Heart right ventricle (tissue), 16 donors: ENCODE data around the gene RP2. TPM values are rescaled to one million over a fixed set of nuclear protein-coding genes. Genes with fewer than 3 reads are reported as not detected.

Experiments
- ATAC-seq, 8 donors: fragments of 200-7000 bp; cut with Tn5 transposase; one replicate each; pipeline ENCODE4 v1.9.1; 2020; ENCODE audit warnings: mild to moderate bottlenecking in 8 of 8, moderate library complexity in 8 of 8, moderate number of reproducible peaks in 1 of 8
- DNase-seq, 2 donors: peaks; one replicate each; pipeline ENCODE4 v3.0.0-alpha.2; 2020
- H3K27ac ChIP-seq, 10 donors: fragments of 200-600 bp; sonication (generic) in 2 of 10; one replicate each; pipeline versions ENCODE4 v1.5.0 to v1.8.0; 2020 to 2022; ENCODE audit warnings: mild to moderate bottlenecking in 3 of 10
- H3K27me3 ChIP-seq, 7 donors: fragments of 200-600 bp; one replicate each; pipeline ENCODE4 v1.8.0; 2021 to 2022; ENCODE audit warnings: mild to moderate bottlenecking in 2 of 7
- H3K36me3 ChIP-seq, 9 donors: fragments of 200-600 bp; sonication (generic) in 1 of 9; one replicate each; pipeline versions ENCODE4 v1.5.0 to v1.8.0; 2020 to 2022; ENCODE audit warnings: mild to moderate bottlenecking in 2 of 9
- H3K4me1 ChIP-seq, 9 donors: fragments of 200-600 bp; sonication (generic) in 1 of 9; one replicate each; pipeline versions ENCODE4 v1.5.0 to v1.8.0; 2020 to 2022; ENCODE audit warnings: mild to moderate bottlenecking in 4 of 9
- H3K4me3 ChIP-seq, 10 donors: fragments of 200-600 bp; sonication (generic) in 2 of 10; one replicate each; pipeline versions ENCODE4 v1.5.0 to v1.8.0; 2020 to 2022; ENCODE audit warnings: mild to moderate bottlenecking in 7 of 10, moderate library complexity in 2 of 10
- H3K9me3 ChIP-seq, 11 donors: fragments of 200-600 bp in 10 of 11; sonication (generic) in 2 of 11; one replicate each; pipeline versions ENCODE4 v1.5.0 to v1.8.0; 2013 to 2022; ENCODE audit warnings: mild to moderate bottlenecking in 2 of 11, control low read depth in 1 of 11, moderate library complexity in 1 of 11
- WGBS, 2 donors: extraction: QIAGEN DNeasy Blood & Tissue Kit; methylation state at CpG; one replicate each; pipeline ENCODE4 v1.1.7; 2013; ENCODE audit warnings: inconsistent platforms in 1 of 2; 5-methylcytosine and 5-hydroxymethylcytosine counted together
- intact Hi-C, 10 donors: fragments of 100-400 bp; cut with DNase I; formaldehyde crosslinking; loops; one replicate each; pipeline versions ENCODE4 v1.11.1 to v1.14.2; 2022
- polyA plus RNA-seq, 2 donors: library from polyadenylated mRNA; stranded (reverse); fragments of 200-250 nt; gene quantifications; one replicate each; pipeline ENCODE4 v1.2.3, GENCODE V29; 2013
- total RNA-seq, 10 donors: library from RNA; stranded (reverse); fragmentation: NEBNext Ultra II Directional in 3 of 10; extraction: Animal tissue kit (Norgen Biotek cat#: 25700) in 3 of 10; gene quantifications; one replicate each; pipeline versions ENCODE4 v1.2.1 to v1.2.4, GENCODE V29; 2021 to 2023
- TF ChIP-seq, protein P1 (sequence below), 9 donors: fragments of 200-600 bp; sonication (generic) in 2 of 9; IDR thresholded peaks; one replicate each; pipeline versions ENCODE4 v1.5.0 to v1.8.0; 2021 to 2022; ENCODE audit warnings: antibody characterized with exemption in 9 of 9, mild to moderate bottlenecking in 5 of 9, moderate library complexity in 1 of 9
- donor health status: Arrhythmogenic right ventricular cardiomyopathy.
- donor health status: ischemic (EF 13 %, LVEDD 7.1; RV severe dilation, severe dysfunction).
- donor health status: healthy with polysubstance abuse.
- donor health status: DM: no; HTN: yes; CAD: no.
- donor health status: DM: no; HTN: no; CAD: no.
- donor health status: ischemic (EF 25% LVEDD 6.9; RV normal size, moderate dysfunction).
- donor health status: ischemic (EF 25% LVEDD 5.7; RV mildly dilated, moderate dysfunction).
- donor health status: healthy.
- donor health status: DM: yes; HTN: yes; CAD: no.
- donor health status: Ischemic cardiomyopathy.
- donor health status: ischemic (EF 35%, LVEDD 5.7; RV mildly dilated, moderate dysfunction).
- donor health status: nonischemic (EF 11% LVEDD 7.7; RV severe dilation, severe dysfunction).
- donor health status: DM: yes; HTN: yes; CAD: no.
- donor health status: PGD.
- donor health status: ischemic (EF 29% LVEDD 5.4; RV normal size, mild dysfunction).
- donor health status: nonischemic (EF 23%, LVEDD 6.1; RV moderate dilation, normal function).

RP2 gene
- total and polyA plus RNA-seq, 12 donors = 2.2 to 5.8 (median 2.9) TPM

GRCh38 chrX:46920235-46920634, 83.4 kb downstream of the RP2 start:
- ATAC-seq (no peak), DNase-seq (no peak)
- Histone ChIP-seq H3K4me3 (no peak overlapping the region), H3K36me3 (no peaks in the 10 kb centered on the region), H3K27ac (no peak overlapping the region), H3K9me3 (peaks cover 0 to 12% (median 0%) of the 10 kb centered on the region in 11 donors), H3K27me3 (peaks cover 0 to 24% (median 0%) of the 10 kb centered on the region in 7 donors), H3K4me1 (no peaks in the 10 kb centered on the region)
- 73 to 75% methylated on average over 4 of the region's 4 CpGs for WGBS, 2 donors
- TF ChIP-seq, protein P1, sequence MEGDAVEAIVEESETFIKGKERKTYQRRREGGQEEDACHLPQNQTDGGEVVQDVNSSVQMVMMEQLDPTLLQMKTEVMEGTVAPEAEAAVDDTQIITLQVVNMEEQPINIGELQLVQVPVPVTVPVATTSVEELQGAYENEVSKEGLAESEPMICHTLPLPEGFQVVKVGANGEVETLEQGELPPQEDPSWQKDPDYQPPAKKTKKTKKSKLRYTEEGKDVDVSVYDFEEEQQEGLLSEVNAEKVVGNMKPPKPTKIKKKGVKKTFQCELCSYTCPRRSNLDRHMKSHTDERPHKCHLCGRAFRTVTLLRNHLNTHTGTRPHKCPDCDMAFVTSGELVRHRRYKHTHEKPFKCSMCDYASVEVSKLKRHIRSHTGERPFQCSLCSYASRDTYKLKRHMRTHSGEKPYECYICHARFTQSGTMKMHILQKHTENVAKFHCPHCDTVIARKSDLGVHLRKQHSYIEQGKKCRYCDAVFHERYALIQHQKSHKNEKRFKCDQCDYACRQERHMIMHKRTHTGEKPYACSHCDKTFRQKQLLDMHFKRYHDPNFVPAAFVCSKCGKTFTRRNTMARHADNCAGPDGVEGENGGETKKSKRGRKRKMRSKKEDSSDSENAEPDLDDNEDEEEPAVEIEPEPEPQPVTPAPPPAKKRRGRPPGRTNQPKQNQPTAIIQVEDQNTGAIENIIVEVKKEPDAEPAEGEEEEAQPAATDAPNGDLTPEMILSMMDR (IDR thresholded peaks at IDR 0.05) = no peak
- intact Hi-C loops = no loop called here

- Histone ChIP-seq H3K4me1 (no peaks in the 10 kb centered on the region), H3K27me3 (peaks cover 0 to 17% (median 0%) of the 10 kb centered on the region in 7 donors), H3K36me3 (no peaks in the 10 kb centered on the region), H3K27ac (no peak overlapping the region), H3K9me3 (peaks cover 0 to 12% (median 0%) of the 10 kb centered on the region in 11 donors), H3K4me3 (no peak overlapping the region)
- WGBS, 2 donors = 100% methylated on average over 1 of the region's 1 CpG
- intact Hi-C loops = no loop called here
- DNase-seq (no peak), ATAC-seq (no peak)
- TF ChIP-seq, protein P1 (IDR thresholded peaks at IDR 0.05) = no peak
Observed at GRCh38 chrX:46922611-46923010, 85.8 kb downstream of the RP2 start.

- Histone ChIP-seq H3K27ac (no peak overlapping the region), H3K9me3 (no peaks in the 10 kb centered on the region), H3K36me3 (no peaks in the 10 kb centered on the region), H3K4me1 (no peaks in the 10 kb centered on the region), H3K27me3 (peaks cover 0 to 17% (median 0%) of the 10 kb centered on the region in 7 donors), H3K4me3 (no peak overlapping the region)
- TF ChIP-seq, protein P1 (IDR thresholded peaks at IDR 0.05) = no peak
- intact Hi-C loops = no loop called here
- ATAC-seq (no peak), DNase-seq (no peak)
- 94 to 95% methylated on average over 3 of the region's 3 CpGs for WGBS, 2 donors
Observed at GRCh38 chrX:46927718-46928117, 90.9 kb downstream of the RP2 start.

DNA sequence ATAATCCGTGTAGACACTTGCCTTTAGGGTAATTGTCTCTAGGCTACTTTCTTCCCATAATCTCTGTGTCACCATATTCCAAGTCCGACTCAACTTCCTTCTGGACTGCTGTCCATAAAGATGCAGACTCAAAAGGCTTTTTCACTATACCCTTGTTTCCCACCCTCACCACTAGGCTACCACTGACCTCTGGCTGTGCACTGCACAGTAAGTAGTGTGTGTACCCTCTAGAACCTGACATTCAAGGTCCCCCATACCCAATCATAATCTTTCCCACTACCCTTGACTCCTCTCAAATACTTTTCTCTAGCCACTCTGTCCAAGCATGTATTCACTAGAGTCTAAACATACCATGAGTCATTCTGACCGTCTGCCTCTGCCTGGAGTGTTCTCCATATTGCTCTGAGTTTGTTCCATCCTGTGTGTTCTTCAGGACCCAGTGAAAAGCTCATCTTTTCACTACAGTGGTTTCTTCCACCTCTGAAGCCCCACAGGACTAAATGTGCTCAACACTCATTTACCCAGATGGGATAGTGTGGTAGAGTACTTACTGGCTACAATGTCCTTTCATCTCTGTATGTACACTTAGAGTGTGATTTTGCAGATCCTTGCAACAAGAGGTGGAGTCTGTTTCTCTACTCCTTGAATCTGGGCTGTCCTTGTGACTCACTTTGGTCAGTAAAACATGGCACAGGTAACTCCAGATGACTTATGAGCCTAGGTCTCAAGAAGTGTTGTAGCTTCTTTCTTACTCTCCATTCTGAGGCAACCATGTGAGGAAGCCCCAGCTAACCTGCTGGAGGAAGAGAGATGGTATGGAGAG, 92.8 kb downstream of the RP2 start:
- no peaks in the 10 kb centered on the region for H3K36me3 ChIP-seq
- H3K4me3 ChIP-seq = no peak overlapping the region
- no peak overlapping the region for H3K27ac ChIP-seq
- H3K9me3 ChIP-seq = no peaks in the 10 kb centered on the region
- ATAC-seq (no peak), DNase-seq (no peak)
- no peaks in the 10 kb centered on the region for H3K4me1 ChIP-seq
- 85% methylated on average over 3 of the region's 3 CpGs for WGBS, 2 donors
- H3K27me3 ChIP-seq = peaks cover 0 to 7% (median 0%) of the 10 kb centered on the region in 7 donors
- TF ChIP-seq, protein P1 (IDR thresholded peaks at IDR 0.05) = no peak
- intact Hi-C loops = no loop called here

Other genes with a start within 250 kb of the RP2 start
- 1 to 10 TPM in 9 of 10 donors, under 1 TPM in 1; 0.71 to 7.5 (median 2.2) TPM for gene SLC9A7, start 77.9 kb upstream of the RP2 start, total RNA-seq
- gene SLC9A7, start 77.9 kb upstream of the RP2 start, polyA plus RNA-seq = under 1 TPM; 0.43 to 0.59 TPM
- gene JADE3, start 75.4 kb downstream of the RP2 start, total RNA-seq = 1 to 10 TPM; 4.5 to 8.7 (median 6.4) TPM
- gene JADE3, start 75.4 kb downstream of the RP2 start, polyA plus RNA-seq = 1 to 10 TPM; 1.6 to 1.9 TPM
- gene RGN, start 241.4 kb downstream of the RP2 start, total RNA-seq = 10 to 100 TPM; 15.8 to 29.2 (median 23.8) TPM
- gene RGN, start 241.4 kb downstream of the RP2 start, polyA plus RNA-seq = 10 to 100 TPM in 1 of 2 donors, 1 to 10 TPM in 1; 2.1 to 10.5 TPM